Suprapubic skin (tissue), 4 donors: Measurements from ENCODE around the gene PPIF.

Source experiments
- CTCF ChIP-seq, 2 donors: fragments of 200-600 bp in 1 of 2; fragments of 450-650 bp in 1 of 2; sonication (generic) in 1 of 2; IDR thresholded peaks; one replicate each; pipeline ENCODE4 v1.5.1; 2016 to 2019; ENCODE audit warnings: antibody characterized with exemption in 2 of 2, mild to moderate bottlenecking in 1 of 2, moderate library complexity in 1 of 2
- POLR2A ChIP-seq, 2 donors: fragments of 450-650 bp; IDR thresholded peaks; one replicate each; pipeline ENCODE4 v1.6.1; 2017; ENCODE audit warnings: antibody characterized with exemption in 2 of 2, mild to moderate bottlenecking in 2 of 2, moderate library complexity in 2 of 2
- POLR2AphosphoS5 ChIP-seq, 3 donors: sonication (generic); formaldehyde crosslinking; IDR thresholded peaks; one replicate each; pipeline ENCODE4 v1.6.1; 2017; ENCODE audit warnings: antibody characterized with exemption in 3 of 3

GRCh38 chr10:79361726-79362397, 14.6 kb downstream of the PPIF start:
- TF ChIP-seq CTCF (IDR thresholded peaks at IDR 0.05) (no peak), POLR2AphosphoS5 (IDR thresholded peaks at IDR 0.05) (no peak), POLR2A (IDR thresholded peaks at IDR 0.05) (no peak)
